HUES48 (cell line): ENCODE data around the gene MT1HL1.
"Not testable (repeated sequence)": the region's sequence is repeated elsewhere in the genome, so short reads cannot be mapped to it uniquely, and the experiment has no call there.

Experiments used
- H3K27ac ChIP-seq: one replicate; pipeline ENCODE4 v1.7.0; 2013; ENCODE audit warnings: low read depth, low read length, inconsistent platforms
- H3K27me3 ChIP-seq: 2 replicates; pipeline ENCODE4 v1.6.1; 2013; ENCODE audit warnings: mild to moderate bottlenecking, low read length; ENCODE audit not compliant: control insufficient read depth, insufficient read depth
- H3K36me3 ChIP-seq: 2 replicates; pipeline ENCODE4 v1.6.1; 2013; ENCODE audit warnings: low read length; ENCODE audit not compliant: control insufficient read depth, insufficient read depth
- H3K4me1 ChIP-seq: 2 replicates; pipeline ENCODE4 v1.6.1; 2013; ENCODE audit warnings: mild to moderate bottlenecking, low read length; ENCODE audit not compliant: control insufficient read depth, insufficient read depth
- H3K4me3 ChIP-seq: 2 replicates; pipeline ENCODE4 v1.5.1; 2013; ENCODE audit warnings: mild to moderate bottlenecking, low read depth, low read length
- H3K9ac ChIP-seq: 2 replicates; pipeline ENCODE4 v1.6.1; 2013; ENCODE audit warnings: mild to moderate bottlenecking, low read depth, low read length, moderate library complexity
- H3K9me3 ChIP-seq: 2 replicates; pipeline ENCODE4 v1.6.1; 2013; ENCODE audit warnings: low read length; ENCODE audit not compliant: control insufficient read depth, insufficient read depth

The MT1HL1 gene

GRCh38 chr1:236978740-236979139 lies 25.5 kb downstream of the MT1HL1 start:
- Histone ChIP-seq H3K4me3 (no peak overlapping the region), H3K4me1 (no peaks in the 10 kb centered on the region), H3K36me3 (no peaks in the 10 kb centered on the region), H3K9me3 (no peaks in the 10 kb centered on the region), H3K27me3 (no peaks in the 10 kb centered on the region), H3K27ac (no peak overlapping the region), H3K9ac (no peak overlapping the region)

DNA sequence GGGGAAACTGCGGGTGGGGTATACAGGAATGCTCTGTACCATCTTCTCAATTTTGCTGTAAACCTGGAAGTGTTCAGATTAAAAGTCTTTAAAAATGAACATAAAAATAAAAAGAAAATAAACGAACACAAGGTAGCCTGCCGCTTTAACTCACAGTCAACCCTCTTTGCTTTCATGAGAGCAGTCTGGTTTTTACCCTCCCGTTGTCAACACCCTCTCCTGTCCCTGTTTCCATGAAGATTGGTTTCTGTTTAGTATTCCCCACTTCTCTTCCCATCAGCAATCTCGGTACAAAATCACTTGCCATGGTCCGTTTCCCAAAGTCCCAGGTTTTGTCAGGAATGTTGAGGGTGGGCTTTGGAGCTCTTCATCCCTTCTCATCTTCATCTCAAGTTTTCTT lies 28.8 kb downstream of the MT1HL1 start:
- Histone ChIP-seq H3K27me3 (no peaks in the 10 kb centered on the region), H3K9me3 (no peaks in the 10 kb centered on the region), H3K9ac (no peak overlapping the region)

GRCh38 chr1:236974025-236974424 lies 30.2 kb downstream of the MT1HL1 start:
- H3K27me3 ChIP-seq = not testable (repeated sequence)

More for the DNA sequence above, 28.8 kb downstream of the MT1HL1 start:
- H3K36me3 ChIP-seq = no peaks in the 10 kb centered on the region
- no peak overlapping the region for H3K27ac ChIP-seq
- no peak overlapping the region for H3K4me3 ChIP-seq
- H3K4me1 ChIP-seq = no peaks in the 10 kb centered on the region

GRCh38 chr1:236966636-236967035 lies 37.6 kb downstream of the MT1HL1 start:
- no peaks in the 10 kb centered on the region for H3K4me1 ChIP-seq
- H3K9ac ChIP-seq = no peak overlapping the region
- no peak overlapping the region for H3K4me3 ChIP-seq
- no peaks in the 10 kb centered on the region for H3K36me3 ChIP-seq
- no peaks in the 10 kb centered on the region for H3K27me3 ChIP-seq
- no peaks in the 10 kb centered on the region for H3K9me3 ChIP-seq
- H3K27ac ChIP-seq = no peak overlapping the region

More at GRCh38 chr1:236974025-236974424, 30.2 kb downstream of the MT1HL1 start:
- not testable (repeated sequence) for H3K4me1 ChIP-seq, H3K27ac ChIP-seq, H3K4me3 ChIP-seq, H3K36me3 ChIP-seq, H3K9me3 ChIP-seq, H3K9ac ChIP-seq

DNA sequence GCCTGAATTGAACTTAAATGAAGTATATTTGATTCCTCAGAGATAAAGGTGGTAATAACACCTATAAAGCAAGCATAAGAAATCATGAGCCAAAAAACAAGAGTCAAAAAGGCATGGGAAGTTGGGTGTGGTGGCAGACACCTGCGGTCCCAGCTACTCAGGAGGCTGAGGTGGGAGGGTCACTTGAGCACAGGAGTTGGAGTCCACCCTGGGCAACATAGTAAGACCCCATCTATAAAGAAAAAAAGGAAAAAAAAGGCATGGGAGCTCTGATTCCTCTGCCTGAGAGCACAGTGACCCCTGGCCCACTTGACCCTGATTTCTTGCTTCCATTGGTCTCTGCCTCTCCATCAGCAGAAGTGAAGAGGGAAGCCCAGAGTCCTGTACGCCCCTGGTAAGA lies 40.3 kb downstream of the MT1HL1 start:
- no peaks in the 10 kb centered on the region for H3K27me3 ChIP-seq
- no peak overlapping the region for H3K4me3 ChIP-seq
- H3K9me3 ChIP-seq = no peaks in the 10 kb centered on the region
- no peak overlapping the region for H3K27ac ChIP-seq
- H3K4me1 ChIP-seq = no peaks in the 10 kb centered on the region
- no peak overlapping the region for H3K9ac ChIP-seq
- no peaks in the 10 kb centered on the region for H3K36me3 ChIP-seq

DNA sequence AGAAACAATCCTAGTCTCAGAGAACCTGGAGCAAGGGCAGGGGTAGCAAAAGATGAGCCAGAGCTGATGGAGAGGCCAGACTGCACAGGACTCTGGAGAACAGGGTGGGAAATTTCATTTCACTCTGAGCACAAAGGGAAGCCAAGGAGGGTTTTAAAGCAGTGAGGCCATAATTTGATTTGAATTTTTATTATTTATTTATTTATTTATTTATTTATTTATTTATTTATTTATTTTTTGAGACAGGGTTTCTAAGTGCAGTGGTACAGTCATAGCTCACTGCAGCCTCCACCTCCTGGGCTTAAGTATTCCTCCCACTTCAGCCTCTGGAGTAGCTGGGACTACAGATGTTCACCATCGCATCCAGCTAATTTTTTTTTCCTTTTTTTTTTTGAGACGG lies 45.1 kb downstream of the MT1HL1 start:
- H3K9ac ChIP-seq = no peak overlapping the region
- H3K36me3 ChIP-seq = no peaks in the 10 kb centered on the region
- H3K4me3 ChIP-seq = no peak overlapping the region
- no peak overlapping the region for H3K27ac ChIP-seq
- H3K9me3 ChIP-seq = no peaks in the 10 kb centered on the region
- H3K27me3 ChIP-seq = no peaks in the 10 kb centered on the region
- no peaks in the 10 kb centered on the region for H3K4me1 ChIP-seq

- H3K4me1 ChIP-seq = peaks cover 13% of the 10 kb centered on the region
- H3K9me3 ChIP-seq = no peaks in the 10 kb centered on the region
- H3K4me3 ChIP-seq = no peak overlapping the region
- no peak overlapping the region for H3K27ac ChIP-seq
- H3K36me3 ChIP-seq = no peaks in the 10 kb centered on the region
- no peaks in the 10 kb centered on the region for H3K27me3 ChIP-seq
- H3K9ac ChIP-seq = no peak overlapping the region
These were observed 47.0 kb downstream of the MT1HL1 start for GRCh38 chr1:236957235-236957634.
